HFF-Myc (cell line): ENCODE data around the gene KDM3A.

Experiments
- DNase-seq: peaks from one replicate; pipeline ENCODE4 v3.0.0-alpha.2; 2011; ENCODE audit warnings: low read depth; ENCODE audit errors: extremely low read depth
- H3K4me3 ChIP-seq: replicated peaks from 2 replicates; pipeline ENCODE4 v1.5.1; 2011; ENCODE audit warnings: low read depth, mild to moderate bottlenecking, control low read depth, low read length
- TF ChIP-seq, protein P1 (sequence below): IDR thresholded peaks from 2 replicates; pipeline ENCODE4 v1.5.1; 2012; ENCODE audit warnings: mild to moderate bottlenecking, low read depth, low read length, control low read depth; ENCODE audit errors: missing control alignments

Gene KDM3A

DNA sequence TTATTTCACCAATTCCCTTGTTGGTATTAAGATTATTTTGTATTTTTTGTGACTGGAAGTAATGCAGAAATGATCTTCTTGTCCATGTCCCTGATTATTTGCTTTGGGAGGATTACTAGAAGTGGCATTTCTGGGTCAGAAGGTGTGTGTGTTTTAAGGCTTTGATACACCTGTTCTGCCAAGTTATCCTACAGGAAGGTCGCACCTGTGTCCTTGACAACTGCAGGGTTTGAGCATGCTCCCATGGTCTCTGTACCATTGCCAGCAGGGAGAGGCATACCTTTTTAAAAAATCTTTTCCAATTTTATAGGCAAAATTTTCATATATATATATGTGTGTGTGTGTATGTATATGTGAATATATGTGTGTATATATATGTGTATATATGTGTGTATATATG is 29.7 kb downstream of the KDM3A start:
- TF ChIP-seq, protein P1, sequence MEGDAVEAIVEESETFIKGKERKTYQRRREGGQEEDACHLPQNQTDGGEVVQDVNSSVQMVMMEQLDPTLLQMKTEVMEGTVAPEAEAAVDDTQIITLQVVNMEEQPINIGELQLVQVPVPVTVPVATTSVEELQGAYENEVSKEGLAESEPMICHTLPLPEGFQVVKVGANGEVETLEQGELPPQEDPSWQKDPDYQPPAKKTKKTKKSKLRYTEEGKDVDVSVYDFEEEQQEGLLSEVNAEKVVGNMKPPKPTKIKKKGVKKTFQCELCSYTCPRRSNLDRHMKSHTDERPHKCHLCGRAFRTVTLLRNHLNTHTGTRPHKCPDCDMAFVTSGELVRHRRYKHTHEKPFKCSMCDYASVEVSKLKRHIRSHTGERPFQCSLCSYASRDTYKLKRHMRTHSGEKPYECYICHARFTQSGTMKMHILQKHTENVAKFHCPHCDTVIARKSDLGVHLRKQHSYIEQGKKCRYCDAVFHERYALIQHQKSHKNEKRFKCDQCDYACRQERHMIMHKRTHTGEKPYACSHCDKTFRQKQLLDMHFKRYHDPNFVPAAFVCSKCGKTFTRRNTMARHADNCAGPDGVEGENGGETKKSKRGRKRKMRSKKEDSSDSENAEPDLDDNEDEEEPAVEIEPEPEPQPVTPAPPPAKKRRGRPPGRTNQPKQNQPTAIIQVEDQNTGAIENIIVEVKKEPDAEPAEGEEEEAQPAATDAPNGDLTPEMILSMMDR: no peak
- no peak for DNase-seq
- no peak overlapping the region for H3K4me3 ChIP-seq

DNA sequence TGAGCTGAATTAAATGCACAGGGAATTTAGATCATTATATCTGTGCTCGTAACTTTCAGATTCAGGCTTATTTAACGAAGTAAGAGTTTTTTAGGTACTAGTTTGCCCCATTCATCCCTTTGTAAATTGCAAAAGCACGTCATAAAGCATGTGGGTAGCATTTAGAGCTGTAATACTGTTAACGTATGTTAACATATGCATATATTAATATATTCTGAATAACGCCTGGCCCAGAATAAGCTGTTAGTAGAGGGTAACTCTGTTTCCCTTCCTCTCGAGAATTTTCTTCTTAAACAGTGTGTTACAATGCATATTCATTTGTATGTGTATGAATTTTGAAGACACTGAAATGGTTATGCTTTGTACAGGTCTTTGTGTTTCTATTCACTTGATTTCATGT is 30.5 kb downstream of the KDM3A start:
- DNase-seq: no peak
- no peak overlapping the region for H3K4me3 ChIP-seq
- TF ChIP-seq, protein P1: no peak

DNA sequence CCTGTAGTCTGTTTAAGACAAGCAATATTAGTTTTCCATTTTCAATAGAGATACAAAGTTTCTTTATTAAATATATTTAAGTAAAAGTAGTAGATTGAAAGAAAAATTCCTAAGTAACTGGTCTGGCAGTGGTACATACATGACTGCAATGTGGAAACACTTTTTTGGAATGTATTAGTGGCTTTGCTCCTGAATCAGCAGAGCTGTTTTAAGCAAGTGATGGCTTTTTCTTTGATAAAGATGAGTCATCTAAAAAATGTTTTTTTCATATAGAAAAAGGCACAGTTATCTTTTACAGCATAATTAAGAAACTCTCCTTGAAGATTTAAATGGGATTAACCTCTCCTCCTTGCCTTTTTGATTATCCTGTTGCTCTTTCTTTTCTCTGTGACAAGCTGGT is 34.9 kb downstream of the KDM3A start:
- TF ChIP-seq, protein P1: no peak
- H3K4me3 ChIP-seq: no peak overlapping the region
- DNase-seq: no peak

DNA sequence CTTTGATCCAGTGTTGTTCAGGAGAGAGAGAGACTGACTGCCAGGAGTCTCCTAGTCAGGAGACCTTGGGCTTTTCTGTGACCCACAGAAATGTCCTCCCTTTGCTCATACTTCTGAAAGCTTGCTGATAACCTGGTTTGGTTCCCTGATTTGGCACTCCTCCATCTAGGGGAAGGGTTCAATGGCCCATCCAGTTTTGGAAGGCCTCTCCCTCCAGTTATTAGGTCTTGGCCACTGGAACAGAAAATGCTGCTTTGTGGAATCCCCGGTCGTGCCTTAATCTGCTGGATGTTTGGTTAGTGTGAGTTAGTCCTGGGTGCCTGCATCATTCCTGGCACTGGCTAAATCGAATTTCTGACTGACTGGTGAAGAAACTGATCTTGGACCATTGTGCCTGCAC is 35.7 kb downstream of the KDM3A start:
- H3K4me3 ChIP-seq: no peak overlapping the region
- DNase-seq: no peak
- TF ChIP-seq, protein P1: no peak

DNA sequence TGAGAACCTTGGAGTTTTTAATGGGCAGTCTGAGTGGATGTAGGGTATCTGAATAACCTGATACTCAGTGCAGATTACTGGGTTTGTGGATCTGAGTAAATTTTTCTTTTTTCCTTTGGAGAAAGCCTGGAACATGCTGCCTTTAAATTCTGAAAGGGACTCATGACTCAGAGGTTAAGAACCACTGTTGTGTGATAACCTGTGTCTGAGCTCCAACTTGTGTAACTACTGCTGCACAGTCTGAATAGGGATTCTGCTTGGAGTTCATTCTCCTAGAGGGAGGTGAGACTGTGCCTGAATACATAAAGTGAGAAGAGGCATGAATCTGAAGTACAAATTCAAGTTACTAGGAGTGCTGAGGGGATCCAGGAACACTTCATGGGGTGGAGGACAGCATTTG is 36.2 kb downstream of the KDM3A start:
- DNase-seq: no peak
- TF ChIP-seq, protein P1: no peak
- H3K4me3 ChIP-seq: no peak overlapping the region

DNA sequence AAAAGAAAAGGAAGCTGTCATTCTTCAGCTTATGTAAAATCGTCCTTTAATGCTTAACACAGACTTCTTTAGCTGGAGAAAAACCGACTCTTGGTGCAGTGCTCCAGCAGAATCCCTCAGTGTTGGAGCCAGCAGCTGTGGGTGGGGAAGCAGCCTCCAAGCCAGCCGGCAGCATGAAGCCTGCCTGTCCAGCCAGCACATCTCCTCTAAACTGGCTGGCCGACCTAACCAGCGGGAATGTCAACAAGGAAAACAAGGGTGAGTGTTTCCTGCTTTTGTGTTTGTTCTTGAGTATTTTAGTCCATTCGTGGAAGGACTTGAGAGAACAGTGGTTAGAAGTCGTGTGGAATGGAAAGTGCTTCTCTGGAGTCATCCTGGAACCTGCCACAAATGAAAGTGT is 38.9 kb downstream of the KDM3A start:
- no peak for DNase-seq

DNA sequence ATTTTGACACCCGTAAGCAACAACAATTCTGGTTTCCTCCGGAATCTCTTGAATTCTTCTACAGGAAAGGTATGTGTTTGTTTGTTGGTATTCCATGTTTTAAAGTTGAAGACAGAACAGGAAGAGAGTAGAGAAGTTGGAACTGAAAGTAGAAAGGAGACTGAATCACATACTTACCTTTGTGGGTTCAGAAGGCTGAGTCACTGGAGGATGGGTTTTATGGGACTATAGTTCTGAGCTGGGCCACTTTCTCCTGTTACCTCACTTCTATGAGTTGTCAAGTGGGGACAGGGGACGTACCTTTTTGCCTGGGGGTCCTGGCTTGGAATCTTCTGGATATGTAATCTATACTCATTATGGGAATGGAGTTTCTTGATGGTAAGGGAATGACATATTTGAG is 40.9 kb downstream of the KDM3A start:
- TF ChIP-seq, protein P1: no peak
- no peak for DNase-seq
- no peak overlapping the region for H3K4me3 ChIP-seq

More for the DNA sequence above, 38.9 kb downstream of the KDM3A start:
- TF ChIP-seq, protein P1: no peak
- no peak overlapping the region for H3K4me3 ChIP-seq
